Right lobe of liver (tissue), 6 donors: ENCODE results near the gene PAF1. TPM values are rescaled to one million over a fixed set of nuclear protein-coding genes. Genes with fewer than 3 reads are reported as not detected.
A peak's percentile ranks its signal among the peaks of the same experiment; 100 is the strongest.

Experiments used
- ATAC-seq, 4 donors: fragments of 200-7000 bp; cut with Tn5 transposase; one replicate each; pipeline ENCODE4 v1.9.1; 2020; ENCODE audit warnings: mild to moderate bottlenecking in 4 of 4, moderate library complexity in 4 of 4
- DNase-seq, 3 donors: peaks; one replicate each; pipeline ENCODE4 v3.0.0-alpha.2; 2020
- H3K27ac ChIP-seq, 3 donors: fragments of 200-600 bp; one replicate each; pipeline ENCODE4 v1.8.0; 2022
- H3K27me3 ChIP-seq, 2 donors: fragments of 200-600 bp; one replicate each; pipeline ENCODE4 v1.8.0; 2022
- H3K36me3 ChIP-seq, 4 donors: fragments of 200-600 bp; sonication (generic) in 1 of 4; one replicate each; pipeline versions ENCODE4 v1.5.1 to v1.8.0; 2017 to 2022; ENCODE audit warnings: control low read depth in 1 of 4
- H3K4me1 ChIP-seq, 4 donors: fragments of 200-600 bp; sonication (generic) in 1 of 4; one replicate each; pipeline versions ENCODE4 v1.5.1 to v1.8.0; 2017 to 2022; ENCODE audit warnings: control low read depth in 1 of 4
- H3K4me3 ChIP-seq, 3 donors: fragments of 200-600 bp; one replicate each; pipeline ENCODE4 v1.8.0; 2022
- H3K9me3 ChIP-seq, 4 donors: fragments of 200-600 bp; sonication (generic) in 1 of 4; one replicate each; pipeline versions ENCODE4 v1.5.1 to v1.8.0; 2017 to 2022; ENCODE audit warnings: control low read depth in 1 of 4
- POLR2A ChIP-seq: fragments of 450-650 bp; IDR thresholded peaks from one replicate; pipeline ENCODE4 v1.6.1; 2017; ENCODE audit warnings: antibody characterized with exemption, mild to moderate bottlenecking
- WGBS: methylation state at CpG from one replicate; pipeline ENCODE4 v1.1.6; 2018; ENCODE audit warnings: low coverage, low lambda C conversion rate; ENCODE audit not compliant: insufficient coverage; ENCODE audit errors: missing lambda C conversion rate; 5-methylcytosine and 5-hydroxymethylcytosine counted together
- intact Hi-C, 2 donors: fragments of 100-400 bp; cut with DNase I; formaldehyde crosslinking; loops; one replicate each; pipeline versions ENCODE4 v1.11.2 to v1.14.1; 2022
- total RNA-seq, 6 experiments: library from RNA; depleted of rRNA in 2 of 6; stranded (reverse); fragments of >200 nt in 2 of 6; fragmentation: NEBNext Ultra II Directional in 3 of 6; extraction: Animal tissue kit (Norgen Biotek cat#: 25700) in 3 of 6; gene quantifications; one replicate each; pipeline versions ENCODE4 v1.1.0 to v1.2.4, GENCODE V29; 2016 to 2023
- TF ChIP-seq, protein P1 (sequence below), 4 donors: fragments of 200-600 bp in 3 of 4; fragments of 450-650 bp in 1 of 4; IDR thresholded peaks; one replicate each; pipeline versions ENCODE4 v1.5.1 to v1.8.0; 2016 to 2022; ENCODE audit warnings: antibody characterized with exemption in 4 of 4, mild to moderate bottlenecking in 2 of 4
- donor health status: DM: no; HTN: yes; CAD: no.
- donor health status: DM: no; HTN: no; CAD: no.
- donor health status: DM: no; HTN: no; CAD: no.
- donor health status: DM: no; HTN: yes; CAD: no.
- donor health status: DM: no; HTN: yes; CAD: no.

Gene PAF1
- total RNA-seq, 6 experiments from 2014 or later, result 18.6 to 34.9 (median 24.8) TPM

DNA sequence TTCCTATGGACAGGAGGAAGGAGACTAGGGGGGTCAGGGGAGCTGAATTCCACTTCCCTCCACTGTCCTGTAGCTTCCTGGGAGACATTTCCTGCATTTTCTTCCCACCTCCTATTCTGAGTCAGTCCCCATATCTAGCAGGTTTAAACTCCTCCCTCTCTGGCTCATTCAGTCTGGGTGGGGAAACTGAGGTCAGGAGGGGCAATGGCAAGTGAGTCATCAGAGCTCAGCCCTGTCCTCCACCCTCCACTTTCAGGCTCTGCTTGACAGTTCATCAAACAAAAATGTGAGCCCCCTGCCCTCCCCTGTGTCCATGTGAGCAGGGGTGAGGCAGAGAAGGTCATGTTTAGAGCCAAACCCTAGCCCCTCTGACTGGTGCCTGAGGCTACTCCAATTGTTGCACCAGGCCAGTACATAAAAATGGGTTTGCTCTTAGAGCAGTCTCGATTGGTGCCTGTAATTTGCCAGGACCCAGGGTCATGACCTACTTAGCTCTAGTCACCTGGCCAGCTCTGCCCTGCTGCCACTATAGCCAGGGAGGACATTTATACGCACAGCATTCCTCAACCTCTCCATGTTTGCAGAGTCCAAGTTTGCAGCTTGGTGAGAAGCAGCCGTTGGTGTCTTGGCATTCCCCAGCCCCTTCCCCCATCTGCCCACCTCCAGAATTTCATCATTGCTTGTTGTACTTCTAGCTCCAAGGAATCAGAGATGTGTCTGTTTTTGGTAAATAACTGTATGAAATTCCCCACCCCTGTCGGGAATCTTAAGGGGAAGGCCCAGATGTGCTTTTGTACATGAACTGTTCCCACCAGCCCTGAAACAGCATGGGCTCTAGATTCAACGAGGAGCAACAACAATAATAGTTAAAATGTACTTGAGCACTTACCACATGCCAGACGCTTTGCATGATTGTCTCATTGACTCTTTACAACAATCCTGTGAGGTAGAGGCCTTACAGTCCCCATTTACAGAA is 27.9 kb downstream of the PAF1 start:
- peak; percentile 85 to 97 (median 93) for ATAC-seq
- H3K9me3 ChIP-seq, result no peaks in the 10 kb centered on the region
- TF ChIP-seq, protein P1, sequence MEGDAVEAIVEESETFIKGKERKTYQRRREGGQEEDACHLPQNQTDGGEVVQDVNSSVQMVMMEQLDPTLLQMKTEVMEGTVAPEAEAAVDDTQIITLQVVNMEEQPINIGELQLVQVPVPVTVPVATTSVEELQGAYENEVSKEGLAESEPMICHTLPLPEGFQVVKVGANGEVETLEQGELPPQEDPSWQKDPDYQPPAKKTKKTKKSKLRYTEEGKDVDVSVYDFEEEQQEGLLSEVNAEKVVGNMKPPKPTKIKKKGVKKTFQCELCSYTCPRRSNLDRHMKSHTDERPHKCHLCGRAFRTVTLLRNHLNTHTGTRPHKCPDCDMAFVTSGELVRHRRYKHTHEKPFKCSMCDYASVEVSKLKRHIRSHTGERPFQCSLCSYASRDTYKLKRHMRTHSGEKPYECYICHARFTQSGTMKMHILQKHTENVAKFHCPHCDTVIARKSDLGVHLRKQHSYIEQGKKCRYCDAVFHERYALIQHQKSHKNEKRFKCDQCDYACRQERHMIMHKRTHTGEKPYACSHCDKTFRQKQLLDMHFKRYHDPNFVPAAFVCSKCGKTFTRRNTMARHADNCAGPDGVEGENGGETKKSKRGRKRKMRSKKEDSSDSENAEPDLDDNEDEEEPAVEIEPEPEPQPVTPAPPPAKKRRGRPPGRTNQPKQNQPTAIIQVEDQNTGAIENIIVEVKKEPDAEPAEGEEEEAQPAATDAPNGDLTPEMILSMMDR (IDR thresholded peaks at IDR 0.05), result no peak
- no peak for TF ChIP-seq POLR2A
- peaks cover 0 to 34% (median 12%) of the 10 kb centered on the region in 4 donors for H3K36me3 ChIP-seq
- no peaks in the 10 kb centered on the region for H3K27me3 ChIP-seq
- peaks cover 0 to 14% (median 4%) of the 10 kb centered on the region in 4 donors for H3K4me1 ChIP-seq
- WGBS, result 64% methylated on average over 4 of the region's 6 CpGs
- H3K27ac ChIP-seq, result peak overlapping the region in 2 of 3 donors; percentile 1 to 17
- no peak overlapping the region for H3K4me3 ChIP-seq
- DNase-seq, result peak in 1 of 3 donors; percentile 62
- intact Hi-C loops, result no loop called here

DNA sequence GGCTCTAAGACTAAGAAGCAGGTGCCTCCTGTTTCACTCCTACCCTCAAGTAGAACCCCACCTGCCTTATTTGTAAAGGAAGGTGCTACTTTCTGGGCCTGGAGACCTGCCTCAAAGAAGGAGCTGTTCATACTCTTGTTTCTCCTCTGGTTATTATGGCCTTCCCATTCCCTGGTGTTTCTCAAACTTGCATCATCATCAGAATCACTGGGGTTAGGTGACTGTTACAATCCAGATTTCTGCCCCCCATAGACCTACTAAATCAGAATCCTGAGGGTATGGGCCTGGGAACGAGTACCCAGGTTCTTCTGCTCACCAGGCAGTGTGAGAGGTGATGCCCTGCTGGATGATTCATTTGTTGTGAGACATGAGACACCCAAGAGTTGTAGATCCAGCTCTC is 30.3 kb downstream of the PAF1 start:
- Histone ChIP-seq H3K27me3 (no peaks in the 10 kb centered on the region), H3K4me3 (no peak overlapping the region), H3K27ac (no peak overlapping the region), H3K36me3 (peaks cover 0 to 49% (median 29%) of the 10 kb centered on the region in 4 donors), H3K9me3 (no peaks in the 10 kb centered on the region), H3K4me1 (peaks cover 0 to 14% (median 4%) of the 10 kb centered on the region in 4 donors)
- intact Hi-C loops, result no loop called here
- WGBS, result no CpG with 5 or more reads among the region's 1 CpG
- DNase-seq (no peak), ATAC-seq (no peak)
- TF ChIP-seq, protein P1 (IDR thresholded peaks at IDR 0.05), result no peak
- no peak for TF ChIP-seq POLR2A

DNA sequence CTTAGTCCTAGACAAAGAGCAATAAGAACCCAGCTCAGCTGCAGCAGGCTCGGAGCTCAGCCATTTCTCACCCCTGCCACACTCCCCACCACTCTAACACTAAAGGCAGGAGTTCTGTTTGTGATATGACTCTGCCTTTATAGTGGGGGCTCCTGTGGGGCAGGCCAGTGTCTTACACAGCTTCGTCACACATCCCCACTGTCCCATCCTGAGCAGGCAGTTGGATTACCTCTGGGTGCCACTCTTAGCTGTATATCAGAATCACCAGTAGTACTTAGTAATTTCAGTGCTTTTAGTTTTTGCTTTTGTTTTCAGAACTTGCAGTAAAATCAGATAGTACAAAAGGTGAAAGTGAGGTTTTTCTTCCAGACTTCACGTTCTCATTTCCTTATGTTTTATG is 31.9 kb downstream of the PAF1 start:
- peaks cover 0 to 14% (median 4%) of the 10 kb centered on the region in 4 donors for H3K4me1 ChIP-seq
- intact Hi-C loops, result no loop called here
- DNase-seq (no peak), ATAC-seq (no peak)
- 85% methylated on average over 2 of the region's 3 CpGs for WGBS
- H3K27ac ChIP-seq, result no peak overlapping the region
- H3K27me3 ChIP-seq, result no peaks in the 10 kb centered on the region
- H3K9me3 ChIP-seq, result no peaks in the 10 kb centered on the region
- no peak overlapping the region for H3K4me3 ChIP-seq
- peaks cover 0 to 58% (median 36%) of the 10 kb centered on the region in 4 donors for H3K36me3 ChIP-seq
- no peak for TF ChIP-seq POLR2A
- TF ChIP-seq, protein P1 (IDR thresholded peaks at IDR 0.05), result no peak

- ATAC-seq (peak in 1 of 4 donors; percentile 31), DNase-seq (no peak)
- intact Hi-C loops, result no loop called here
- TF ChIP-seq POLR2A, result no peak
- TF ChIP-seq, protein P1 (IDR thresholded peaks at IDR 0.05), result no peak
- Histone ChIP-seq H3K4me3 (no peak overlapping the region), H3K36me3 (peaks cover 0 to 73% (median 38%) of the 10 kb centered on the region in 4 donors), H3K27me3 (no peaks in the 10 kb centered on the region), H3K4me1 (no peaks in the 10 kb centered on the region), H3K27ac (no peak overlapping the region), H3K9me3 (no peaks in the 10 kb centered on the region)
- WGBS, result 80% methylated on average over 1 of the region's 18 CpGs
These were observed 34.3 kb downstream of the PAF1 start for GRCh38 chr19:39356647-39357046.
